Naive thymus-derived CD8-positive, alpha-beta T cell (primary cell): ENCODE data around the gene PTPRE. TPM values are rescaled to one million over a fixed set of nuclear protein-coding genes. Genes with fewer than 3 reads are reported as not detected.

ENCODE experiments used
- ATAC-seq, 2 donors: fragments of 150-1000 bp; cut with Tn5 transposase in 1 of 2; sonication (Bioruptor Pico), chemical (Tn5 transposase) in 1 of 2; 1 replicate in 1 of 2; 2 replicates in 1 of 2; pipeline ENCODE4 v1.10.0; 2021; ENCODE audit warnings: mild to moderate bottlenecking in 2 of 2, moderate library complexity in 2 of 2
- POLR2A ChIA-PET: fragments of 350-600 bp; sonication (Branson Sonifier 250); formaldehyde crosslinking; loops from one replicate; lab custom pipeline; 2021; ENCODE audit warnings: antibody characterized with exemption; lab: Charles Lee
- DNase-seq, 10 donors: peaks; one replicate each; pipeline versions ENCODE4 v3.0.0 to v3.0.0-alpha.2; 2020 to 2022
- H3K27ac Mint-ChIP-seq, 10 donors: one replicate each; pipeline ENCODE4 v1.8.0; 2020 to 2022; ENCODE audit warnings: mild to moderate bottlenecking in 10 of 10, mixed read lengths in 10 of 10, moderate library complexity in 4 of 10, inconsistent platforms in 1 of 10
- H3K27me3 Mint-ChIP-seq, 5 donors: one replicate each; pipeline ENCODE4 v1.8.0; 2021 to 2022; ENCODE audit warnings: mixed read lengths in 5 of 5
- H3K36me3 Mint-ChIP-seq, 3 donors: one replicate each; pipeline ENCODE4 v1.8.0; 2020 to 2022; ENCODE audit warnings: mixed read lengths in 3 of 3, mild to moderate bottlenecking in 2 of 3, inconsistent platforms in 1 of 3
- H3K4me1 Mint-ChIP-seq, 4 donors: one replicate each; pipeline ENCODE4 v1.8.0; 2021 to 2022; ENCODE audit warnings: mixed read lengths in 4 of 4
- H3K4me3 Mint-ChIP-seq, 10 donors: one replicate each; pipeline ENCODE4 v1.8.0; 2020 to 2022; ENCODE audit warnings: mild to moderate bottlenecking in 10 of 10, mixed read lengths in 10 of 10, moderate library complexity in 6 of 10, inconsistent platforms in 1 of 10
- H3K9me3 Mint-ChIP-seq, 9 donors: one replicate each; pipeline ENCODE4 v1.8.0; 2020 to 2022; ENCODE audit warnings: mixed read lengths in 9 of 9, mild to moderate bottlenecking in 3 of 9, inconsistent platforms in 1 of 9, moderate library complexity in 1 of 9
- polyA plus RNA-seq, 3 donors: library from polyadenylated mRNA; unstranded; fragments of 300-500 nt; fragmentation: Illumina TruSeq; gene quantifications; one replicate each; pipeline ENCODE4 v1.2.3, GENCODE V29; 2021
- total RNA-seq, 8 experiments: library from RNA in 2 of 8; stranded (reverse) in 2 of 8; gene quantifications; one replicate each; pipeline ENCODE4 v1.2.3 and lab custom pipeline; 2021 to 2026

PTPRE gene
- total and polyA plus RNA-seq, 5 experiments from 2014 or later = 7.8 to 29.5 (median 17.6) TPM

DNA sequence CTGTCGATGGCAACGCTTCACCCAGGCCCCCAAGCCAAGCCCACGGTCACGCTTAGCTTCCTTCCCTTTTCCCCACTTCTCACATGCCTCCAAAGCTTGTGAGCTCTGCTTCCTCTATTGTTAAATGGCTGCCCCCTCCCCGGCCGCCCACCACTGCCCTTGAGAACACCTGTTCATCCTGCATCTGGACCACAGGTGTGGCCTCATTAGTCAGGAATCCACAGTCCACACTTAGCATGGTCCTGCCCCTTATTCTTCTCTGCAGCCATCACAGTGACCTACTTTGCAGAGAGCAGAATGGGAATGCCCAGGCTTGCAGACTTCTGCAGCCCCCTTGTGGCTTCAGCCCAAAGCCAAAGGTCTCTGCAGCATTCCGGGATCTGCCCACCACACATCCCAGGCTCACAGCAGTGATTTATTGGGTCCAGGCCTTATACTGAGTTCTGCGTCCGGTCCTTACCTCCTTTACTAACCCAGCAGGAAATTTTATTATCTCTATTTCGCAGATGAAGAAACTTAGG, 66.9 kb downstream of the PTPRE start:
- ATAC-seq = no peak
- POLR2A ChIA-PET = no interaction called here
- no peak overlapping the region for H3K27ac Mint-ChIP-seq
- peaks cover 0 to 15% (median 1%) of the 10 kb centered on the region in 4 donors for H3K4me1 Mint-ChIP-seq
- peaks cover 2 to 38% (median 18%) of the 10 kb centered on the region in 5 donors for H3K27me3 Mint-ChIP-seq
- H3K9me3 Mint-ChIP-seq = no peaks in the 10 kb centered on the region
- H3K36me3 Mint-ChIP-seq = no peaks in the 10 kb centered on the region
- no peak overlapping the region for H3K4me3 Mint-ChIP-seq
- DNase-seq = no peak

DNA sequence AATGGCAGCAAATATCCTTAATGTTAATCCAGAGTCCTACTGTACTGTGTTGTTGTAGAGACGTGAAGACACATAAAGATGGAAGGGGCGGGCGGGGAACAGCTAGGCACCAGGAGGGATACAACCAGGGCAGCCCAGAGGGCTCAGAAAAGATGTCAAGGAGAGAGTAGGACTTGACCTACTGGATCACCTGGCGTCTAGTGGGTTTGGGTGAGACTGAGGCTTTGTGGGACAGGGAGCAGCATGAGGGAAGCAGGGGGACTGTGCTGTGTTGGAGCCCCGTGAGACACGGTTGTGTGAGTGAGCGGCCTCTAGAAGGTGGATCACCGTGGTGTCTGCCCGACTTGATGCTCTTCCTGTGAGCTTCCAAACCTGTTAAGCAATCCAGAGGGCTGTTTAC, 68.0 kb downstream of the PTPRE start:
- DNase-seq = no peak
- Mint-ChIP-seq H3K27ac (no peak overlapping the region), H3K4me3 (no peak overlapping the region), H3K9me3 (peaks cover 0 to 6% (median 2%) of the 10 kb centered on the region in 9 donors), H3K36me3 (peaks cover 0 to 3% (median 1%) of the 10 kb centered on the region in 3 donors), H3K27me3 (peaks cover 2 to 38% (median 18%) of the 10 kb centered on the region in 5 donors), H3K4me1 (peaks cover 0 to 18% (median 1%) of the 10 kb centered on the region in 4 donors)
- POLR2A ChIA-PET = no interaction called here
- no peak for ATAC-seq

DNA sequence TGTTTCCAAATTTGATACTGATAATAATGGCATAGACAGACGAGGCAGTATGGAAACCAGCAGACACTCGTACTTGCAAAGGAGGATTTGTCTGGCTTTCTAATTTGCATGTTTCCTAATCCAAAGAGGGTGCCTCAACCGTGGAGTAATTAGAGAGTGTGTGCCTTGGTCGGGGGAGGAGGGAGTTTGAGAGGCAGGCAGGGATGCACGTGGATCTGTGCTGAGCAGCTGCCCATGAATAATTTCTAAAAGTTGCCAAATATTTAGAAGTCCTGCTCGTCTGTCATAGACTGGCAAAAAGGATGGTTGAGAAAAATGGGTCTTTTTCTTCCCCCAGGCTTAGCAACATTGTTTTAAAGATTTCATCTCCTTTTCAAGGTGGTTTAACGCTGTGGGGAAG, 69.4 kb downstream of the PTPRE start:
- no peak overlapping the region for H3K27ac Mint-ChIP-seq
- peaks cover 2 to 38% (median 18%) of the 10 kb centered on the region in 5 donors for H3K27me3 Mint-ChIP-seq
- peaks cover 0 to 9% (median 2%) of the 10 kb centered on the region in 3 donors for H3K36me3 Mint-ChIP-seq
- no peak for DNase-seq
- no peak for ATAC-seq
- H3K9me3 Mint-ChIP-seq = peaks cover 0 to 20% (median 6%) of the 10 kb centered on the region in 9 donors
- no peak overlapping the region for H3K4me3 Mint-ChIP-seq
- POLR2A ChIA-PET = no interaction called here
- H3K4me1 Mint-ChIP-seq = peaks cover 0 to 18% (median 1%) of the 10 kb centered on the region in 4 donors

DNA sequence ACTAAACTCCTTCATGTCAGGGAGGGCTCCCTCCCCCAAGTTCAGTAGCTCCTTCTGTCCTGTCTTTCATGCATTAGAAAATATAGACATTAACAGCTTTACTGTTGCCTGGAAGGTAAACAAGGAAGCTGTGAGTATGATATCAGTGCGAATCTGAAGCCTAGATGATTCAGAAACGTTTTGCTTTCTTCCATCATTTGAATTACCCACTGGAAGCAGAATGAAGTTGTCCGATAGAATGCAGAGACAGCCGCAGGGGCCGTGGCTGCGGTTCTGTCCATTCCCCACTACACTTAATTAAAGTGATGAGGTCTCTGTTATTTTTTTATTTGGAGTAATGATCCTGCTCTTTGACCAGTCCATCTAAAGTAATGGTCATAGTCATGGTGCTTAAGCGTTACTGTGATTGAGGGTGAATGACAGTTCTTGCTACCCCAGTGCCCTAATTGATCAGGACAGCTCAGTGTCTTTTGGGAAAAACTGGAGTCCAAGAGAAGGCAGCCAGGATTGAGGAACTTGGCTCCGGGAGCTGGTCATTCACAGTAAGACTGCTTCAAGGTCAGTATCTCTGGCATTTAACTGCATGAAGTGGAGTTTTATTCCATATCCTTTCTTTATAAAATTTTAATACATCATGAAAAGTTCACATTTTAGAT, 69.9 kb downstream of the PTPRE start:
- POLR2A ChIA-PET = no interaction called here
- peaks cover 0 to 18% (median 1%) of the 10 kb centered on the region in 4 donors for H3K4me1 Mint-ChIP-seq
- no peak overlapping the region for H3K27ac Mint-ChIP-seq
- ATAC-seq (no peak), DNase-seq (no peak)
- peaks cover 0 to 9% (median 2%) of the 10 kb centered on the region in 3 donors for H3K36me3 Mint-ChIP-seq
- no peak overlapping the region for H3K4me3 Mint-ChIP-seq
- H3K27me3 Mint-ChIP-seq = peaks cover 2 to 38% (median 18%) of the 10 kb centered on the region in 5 donors
- peaks cover 0 to 22% (median 7%) of the 10 kb centered on the region in 9 donors for H3K9me3 Mint-ChIP-seq

DNA sequence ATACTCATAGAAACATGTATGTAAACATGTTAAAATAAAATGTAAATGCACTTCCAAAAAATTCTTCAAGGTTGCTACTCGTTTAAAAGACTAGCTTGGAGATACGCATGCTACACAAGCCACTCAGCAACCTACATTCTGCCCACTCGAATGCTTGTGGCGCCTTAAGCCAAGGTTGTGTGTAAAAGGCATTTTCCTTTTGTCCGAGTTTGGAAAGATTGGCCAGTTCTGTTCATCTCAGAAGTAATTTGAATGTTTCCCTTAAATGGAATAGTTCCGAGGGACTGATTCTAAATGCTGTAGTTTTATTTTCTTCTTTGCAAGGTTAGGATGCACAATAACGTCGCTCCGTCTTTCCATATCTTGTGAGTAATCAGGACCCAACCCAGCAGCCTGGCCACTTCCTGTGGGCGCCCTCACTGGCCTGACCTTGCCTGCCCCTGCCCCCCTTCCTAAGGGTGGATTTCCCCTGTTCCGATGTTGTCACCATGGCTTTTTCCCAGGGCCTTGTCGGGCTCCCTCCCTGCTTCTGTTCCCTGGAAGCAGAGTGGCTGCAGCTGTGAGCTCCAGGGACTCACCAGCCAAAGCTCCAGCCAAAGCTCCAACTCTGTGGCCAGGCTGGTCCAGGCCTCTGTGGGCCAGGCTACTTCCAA, 70.6 kb downstream of the PTPRE start:
- no peak overlapping the region for H3K4me3 Mint-ChIP-seq
- peaks cover 0 to 9% (median 2%) of the 10 kb centered on the region in 3 donors for H3K36me3 Mint-ChIP-seq
- peaks cover 0 to 24% (median 7%) of the 10 kb centered on the region in 9 donors for H3K9me3 Mint-ChIP-seq
- POLR2A ChIA-PET = no interaction called here
- DNase-seq (no peak), ATAC-seq (no peak)
- H3K27me3 Mint-ChIP-seq = peaks cover 2 to 38% (median 18%) of the 10 kb centered on the region in 5 donors
- H3K27ac Mint-ChIP-seq = no peak overlapping the region
- H3K4me1 Mint-ChIP-seq = peaks cover 0 to 18% (median 1%) of the 10 kb centered on the region in 4 donors

DNA sequence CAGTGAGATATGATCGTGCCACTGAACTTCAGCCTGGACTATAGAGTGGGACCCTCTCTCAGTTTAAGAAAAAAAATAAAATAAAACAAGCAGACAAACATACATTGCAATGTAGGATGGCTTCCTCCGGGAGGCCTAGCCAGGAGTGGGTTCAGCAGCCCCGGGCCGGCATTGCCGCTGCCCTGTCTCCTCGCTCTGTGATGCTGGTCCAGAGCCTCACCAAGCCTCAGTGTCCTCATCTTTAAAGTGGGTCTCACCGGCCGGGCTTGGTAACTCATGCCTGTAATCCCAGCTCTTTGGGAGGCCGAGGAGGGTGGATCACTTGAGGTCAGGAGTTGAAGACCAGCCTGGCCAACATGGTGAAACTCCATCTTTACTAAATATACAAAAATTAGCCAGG, 71.6 kb downstream of the PTPRE start:
- Mint-ChIP-seq H3K9me3 (peaks cover 0 to 24% (median 7%) of the 10 kb centered on the region in 9 donors), H3K4me3 (no peak overlapping the region), H3K27me3 (peaks cover 2 to 38% (median 18%) of the 10 kb centered on the region in 5 donors), H3K27ac (no peak overlapping the region), H3K4me1 (peaks cover 0 to 20% (median 3%) of the 10 kb centered on the region in 4 donors), H3K36me3 (peaks cover 0 to 9% (median 2%) of the 10 kb centered on the region in 3 donors)
- DNase-seq (no peak), ATAC-seq (no peak)
- POLR2A ChIA-PET = no interaction called here

DNA sequence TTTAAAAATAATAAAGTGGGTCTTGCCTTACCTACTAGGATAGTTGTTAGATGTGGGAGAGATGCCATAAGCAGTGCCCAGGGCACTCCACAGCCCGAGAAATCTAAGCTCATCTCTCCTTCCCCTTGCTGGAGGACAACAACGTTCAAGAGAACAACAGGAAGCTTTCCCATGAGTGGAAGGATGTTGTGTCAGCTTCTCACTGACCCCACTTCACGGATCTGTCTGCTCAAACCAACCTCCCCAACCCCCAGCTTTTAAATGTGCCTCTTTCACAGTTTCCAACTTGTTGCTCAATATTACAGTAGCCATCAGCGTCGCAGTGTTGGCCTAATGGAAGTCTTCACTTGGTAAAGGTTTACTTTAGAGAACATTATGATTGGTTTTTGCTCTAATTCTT, 72.1 kb downstream of the PTPRE start:
- Mint-ChIP-seq H3K4me3 (no peak overlapping the region), H3K36me3 (peaks cover 0 to 9% (median 2%) of the 10 kb centered on the region in 3 donors)

DNA sequence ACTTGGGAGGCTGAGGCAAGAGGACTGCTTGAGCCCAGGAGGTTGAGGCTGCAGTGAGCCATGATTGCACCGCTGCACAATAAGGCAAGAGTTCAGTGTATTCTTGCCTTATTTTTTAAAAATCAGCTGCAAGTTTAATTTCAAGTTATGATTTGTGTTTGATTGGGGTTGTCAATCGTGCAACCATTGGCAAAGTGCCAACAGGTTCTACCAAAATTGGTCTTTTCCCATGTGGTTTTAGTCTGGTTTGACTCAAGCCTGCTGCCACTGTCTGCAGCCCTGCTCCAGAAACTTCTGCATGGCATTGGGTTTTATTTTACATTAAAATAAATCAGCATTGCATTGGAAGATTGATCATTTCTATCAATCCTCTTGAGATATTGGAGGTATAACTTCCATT, 72.7 kb downstream of the PTPRE start:
- Mint-ChIP-seq H3K4me1 (peaks cover 0 to 19% (median 8%) of the 10 kb centered on the region in 4 donors), H3K27me3 (peaks cover 2 to 27% (median 10%) of the 10 kb centered on the region in 5 donors), H3K4me3 (no peak overlapping the region), H3K36me3 (peaks cover 0 to 9% (median 2%) of the 10 kb centered on the region in 3 donors), H3K9me3 (peaks cover 0 to 24% (median 7%) of the 10 kb centered on the region in 9 donors), H3K27ac (no peak overlapping the region)
- POLR2A ChIA-PET = no interaction called here
- ATAC-seq (no peak), DNase-seq (no peak)

More for the DNA sequence above, 72.1 kb downstream of the PTPRE start:
- peaks cover 0 to 19% (median 6%) of the 10 kb centered on the region in 4 donors for H3K4me1 Mint-ChIP-seq
- POLR2A ChIA-PET = no interaction called here
- DNase-seq (no peak), ATAC-seq (no peak)
- no peak overlapping the region for H3K27ac Mint-ChIP-seq
- H3K9me3 Mint-ChIP-seq = peaks cover 0 to 24% (median 7%) of the 10 kb centered on the region in 9 donors
- peaks cover 2 to 33% (median 12%) of the 10 kb centered on the region in 5 donors for H3K27me3 Mint-ChIP-seq

DNA sequence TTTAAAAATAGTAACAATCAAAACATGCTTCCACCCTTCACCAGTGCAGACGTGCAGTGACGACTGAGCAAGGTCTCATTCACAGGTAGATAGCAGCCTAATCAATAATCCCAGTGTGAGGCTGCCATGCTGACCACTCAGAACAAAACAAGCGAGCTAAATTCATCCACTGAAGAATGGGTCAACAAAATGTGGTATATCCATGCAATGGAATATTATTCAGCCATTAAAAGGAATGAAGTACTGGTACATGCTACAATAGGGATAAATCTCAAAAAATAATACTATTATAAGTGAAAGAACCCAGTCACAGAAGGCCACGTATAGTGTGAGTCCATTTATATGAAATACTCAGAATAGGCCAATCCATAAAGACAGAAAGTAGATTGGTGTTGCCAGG, 74.0 kb downstream of the PTPRE start:
- Mint-ChIP-seq H3K9me3 (peaks cover 0 to 24% (median 7%) of the 10 kb centered on the region in 9 donors), H3K4me3 (no peak overlapping the region), H3K4me1 (peaks cover 0 to 17% (median 9%) of the 10 kb centered on the region in 4 donors), H3K36me3 (peaks cover 0 to 9% (median 2%) of the 10 kb centered on the region in 3 donors), H3K27me3 (peaks cover 0 to 14% (median 4%) of the 10 kb centered on the region in 5 donors), H3K27ac (no peak overlapping the region)
- ATAC-seq (no peak), DNase-seq (no peak)
- POLR2A ChIA-PET = no interaction called here

DNA sequence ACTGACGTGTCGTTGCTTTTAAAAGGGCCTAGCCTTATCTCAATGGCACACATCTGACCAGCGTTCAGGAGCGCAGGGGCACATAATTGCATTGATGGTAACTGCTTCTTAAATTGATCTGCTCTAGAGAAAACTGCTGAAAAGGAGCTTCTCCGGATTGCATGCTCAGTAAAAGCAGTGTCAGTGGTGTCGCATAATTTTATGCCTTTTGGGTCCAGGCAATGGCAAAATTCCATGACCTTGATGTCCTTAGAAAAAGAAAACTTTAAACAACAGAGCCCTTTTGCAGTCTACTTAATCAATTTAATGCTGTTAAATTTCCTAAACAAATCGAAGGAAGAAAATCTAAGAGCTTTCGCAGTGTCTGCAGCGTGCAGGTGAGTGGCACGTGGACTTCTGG, 75.7 kb downstream of the PTPRE start:
- H3K9me3 Mint-ChIP-seq = peaks cover 0 to 24% (median 7%) of the 10 kb centered on the region in 9 donors
- no peak overlapping the region for H3K4me3 Mint-ChIP-seq
- H3K36me3 Mint-ChIP-seq = peaks cover 0 to 9% (median 2%) of the 10 kb centered on the region in 3 donors
- no peak for ATAC-seq
- no peak for DNase-seq
- H3K27me3 Mint-ChIP-seq = peaks cover 0 to 4% (median 3%) of the 10 kb centered on the region in 5 donors
- no peak overlapping the region for H3K27ac Mint-ChIP-seq
- POLR2A ChIA-PET = no interaction called here
- H3K4me1 Mint-ChIP-seq = peaks cover 0 to 13% (median 8%) of the 10 kb centered on the region in 4 donors

DNA sequence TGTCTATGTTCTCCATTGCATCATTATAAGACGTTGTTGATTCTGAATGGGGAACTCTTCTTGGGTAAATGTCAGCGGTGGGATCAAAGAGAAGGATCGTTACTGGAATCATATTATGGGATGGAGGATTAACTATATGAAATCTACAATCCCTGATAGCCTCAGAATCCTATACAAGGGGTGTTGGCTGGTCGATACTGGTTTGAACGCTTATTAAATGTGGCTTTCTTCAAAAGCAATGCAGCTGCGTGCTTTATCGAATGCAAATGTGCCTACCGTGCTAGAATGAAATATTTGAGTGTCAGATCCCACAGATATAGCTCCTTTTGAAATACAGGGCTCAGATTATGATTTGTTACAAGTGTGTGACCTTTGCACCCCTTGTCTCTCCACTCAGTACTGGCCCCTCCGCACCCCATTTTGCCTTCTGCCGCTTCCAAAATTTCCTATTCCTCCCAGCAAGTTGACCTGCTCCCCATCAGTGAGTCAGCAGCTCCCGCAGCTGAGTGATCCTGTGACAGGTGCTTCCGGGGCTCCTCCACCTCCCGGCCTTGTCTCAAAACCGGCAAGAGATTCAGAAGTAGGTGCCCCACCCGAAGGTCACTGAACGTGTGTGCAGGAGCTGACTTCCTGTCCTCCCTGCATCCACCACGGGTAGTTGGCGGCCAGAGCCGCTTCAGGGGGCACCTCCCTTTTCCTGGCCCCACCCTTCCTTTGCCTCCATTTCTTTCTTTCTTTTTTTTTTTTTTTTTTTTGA, 76.6 kb downstream of the PTPRE start:
- Mint-ChIP-seq H3K27me3 (peaks cover 0 to 2% (median 0%) of the 10 kb centered on the region in 5 donors), H3K4me3 (no peak overlapping the region), H3K4me1 (peaks cover 0 to 13% (median 5%) of the 10 kb centered on the region in 4 donors), H3K27ac (no peak overlapping the region), H3K36me3 (peaks cover 0 to 9% (median 2%) of the 10 kb centered on the region in 3 donors), H3K9me3 (peaks cover 0 to 24% (median 7%) of the 10 kb centered on the region in 9 donors)
- POLR2A ChIA-PET = no interaction called here
- no peak for DNase-seq
- no peak for ATAC-seq

DNA sequence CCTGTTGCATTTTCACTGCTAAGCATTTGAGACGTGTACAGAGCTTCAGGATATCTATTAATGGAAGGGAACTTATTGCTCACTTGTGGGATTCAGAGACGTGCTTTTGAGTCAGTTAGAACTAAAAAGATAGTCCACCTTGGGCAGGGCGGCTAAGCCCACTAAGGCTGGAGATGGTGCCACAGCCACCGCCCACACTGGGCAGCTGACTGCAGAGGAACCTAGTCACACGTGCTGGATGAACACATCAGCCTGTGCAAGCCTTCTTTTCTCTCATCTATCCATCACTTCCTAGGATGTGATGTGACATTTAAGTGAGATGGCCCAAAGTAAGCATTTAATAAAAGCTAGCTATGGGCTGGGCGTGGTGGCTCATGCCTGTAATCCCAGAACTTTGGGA, 78.0 kb downstream of the PTPRE start:
- DNase-seq (no peak), ATAC-seq (no peak)
- POLR2A ChIA-PET = no interaction called here
- H3K9me3 Mint-ChIP-seq = peaks cover 0 to 18% (median 5%) of the 10 kb centered on the region in 9 donors
- H3K4me3 Mint-ChIP-seq = no peak overlapping the region
- peaks cover 0 to 16% (median 7%) of the 10 kb centered on the region in 4 donors for H3K4me1 Mint-ChIP-seq
- peaks cover 0 to 5% (median 0%) of the 10 kb centered on the region in 5 donors for H3K27me3 Mint-ChIP-seq
- peaks cover 0 to 6% (median under 1%) of the 10 kb centered on the region in 3 donors for H3K36me3 Mint-ChIP-seq
- no peak overlapping the region for H3K27ac Mint-ChIP-seq
